ENCODE data around the gene KCTD1. TPM values are rescaled to one million over a fixed set of nuclear protein-coding genes. Genes with fewer than 3 reads are reported as not detected.

KCTD1 gene
- total RNA-seq, 1 donor from 2014 or later, result 40.2 TPM

DNA sequence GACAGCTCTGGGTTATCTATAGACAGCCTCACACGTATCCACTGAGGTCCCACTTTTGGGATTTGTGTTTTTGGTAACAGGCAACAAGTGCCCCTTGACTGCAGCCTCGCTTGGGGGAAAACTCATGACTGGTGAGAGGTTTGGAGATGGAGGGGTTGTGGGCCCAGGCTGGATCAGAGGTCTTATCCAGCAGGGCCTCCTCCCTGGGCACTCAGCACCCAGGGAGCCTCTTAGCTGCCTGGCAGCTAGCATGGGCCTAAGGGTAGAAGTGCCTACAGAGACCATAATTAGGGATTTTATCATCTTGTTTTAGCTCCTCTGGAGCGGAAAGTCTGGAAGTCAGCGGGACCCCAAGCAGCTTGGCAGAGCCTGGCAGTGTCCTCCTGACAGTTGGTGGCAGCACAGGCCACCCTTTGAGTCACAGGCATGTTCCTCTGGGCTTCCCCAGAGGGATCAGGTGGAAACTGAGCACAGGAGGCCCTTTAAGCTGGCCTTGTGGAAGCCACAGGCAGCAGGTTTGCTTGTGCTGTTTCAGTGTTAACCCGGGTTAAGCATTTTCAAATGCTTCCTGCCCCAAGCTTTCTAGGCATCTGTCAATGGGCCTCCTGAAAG is 143.1 kb downstream of the KCTD1 start:
- TF ChIP-seq, protein P1, sequence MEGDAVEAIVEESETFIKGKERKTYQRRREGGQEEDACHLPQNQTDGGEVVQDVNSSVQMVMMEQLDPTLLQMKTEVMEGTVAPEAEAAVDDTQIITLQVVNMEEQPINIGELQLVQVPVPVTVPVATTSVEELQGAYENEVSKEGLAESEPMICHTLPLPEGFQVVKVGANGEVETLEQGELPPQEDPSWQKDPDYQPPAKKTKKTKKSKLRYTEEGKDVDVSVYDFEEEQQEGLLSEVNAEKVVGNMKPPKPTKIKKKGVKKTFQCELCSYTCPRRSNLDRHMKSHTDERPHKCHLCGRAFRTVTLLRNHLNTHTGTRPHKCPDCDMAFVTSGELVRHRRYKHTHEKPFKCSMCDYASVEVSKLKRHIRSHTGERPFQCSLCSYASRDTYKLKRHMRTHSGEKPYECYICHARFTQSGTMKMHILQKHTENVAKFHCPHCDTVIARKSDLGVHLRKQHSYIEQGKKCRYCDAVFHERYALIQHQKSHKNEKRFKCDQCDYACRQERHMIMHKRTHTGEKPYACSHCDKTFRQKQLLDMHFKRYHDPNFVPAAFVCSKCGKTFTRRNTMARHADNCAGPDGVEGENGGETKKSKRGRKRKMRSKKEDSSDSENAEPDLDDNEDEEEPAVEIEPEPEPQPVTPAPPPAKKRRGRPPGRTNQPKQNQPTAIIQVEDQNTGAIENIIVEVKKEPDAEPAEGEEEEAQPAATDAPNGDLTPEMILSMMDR (conservative IDR thresholded peaks at IDR 0.05; ENCODE audit: low read depth, low read length), result peak; percentile 78
- DNase-seq (ENCODE audit: low read depth), result peak; percentile 20
- no peak overlapping the region for H3K4me3 ChIP-seq (ENCODE audit: low read depth, low read length)
